EH (cell line): Measurements from ENCODE around the gene COL18A1.
"Not testable (repeated sequence)": the region's sequence is repeated elsewhere in the genome, so short reads cannot be mapped to it uniquely, and the experiment has no call there.

ENCODE experiments used
- DNase-seq: peaks from one replicate; pipeline ENCODE4 v3.0.0-alpha.2; 2015; ENCODE audit warnings: low read depth

COL18A1 gene

DNA sequence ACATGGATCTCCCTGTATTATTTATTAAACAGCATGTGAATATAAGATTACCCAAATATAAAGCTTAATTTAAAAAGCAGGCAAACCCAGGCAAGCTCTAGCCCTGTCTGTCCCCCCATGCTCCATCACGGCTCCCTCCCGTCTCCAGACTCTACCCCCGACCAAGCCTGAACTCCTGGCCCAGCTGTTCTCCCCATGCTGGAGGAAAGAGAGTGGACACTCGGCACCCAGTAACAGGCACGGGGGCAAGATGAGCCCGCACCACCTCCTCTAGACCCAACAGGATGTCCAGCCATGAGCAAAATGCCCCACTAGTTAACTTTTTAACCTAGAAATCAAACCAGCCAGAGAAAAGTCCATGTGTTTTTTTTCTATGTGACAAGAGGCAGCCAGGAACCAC lies 118.0 kb downstream of the COL18A1 start:
- DNase-seq: no peak

DNA sequence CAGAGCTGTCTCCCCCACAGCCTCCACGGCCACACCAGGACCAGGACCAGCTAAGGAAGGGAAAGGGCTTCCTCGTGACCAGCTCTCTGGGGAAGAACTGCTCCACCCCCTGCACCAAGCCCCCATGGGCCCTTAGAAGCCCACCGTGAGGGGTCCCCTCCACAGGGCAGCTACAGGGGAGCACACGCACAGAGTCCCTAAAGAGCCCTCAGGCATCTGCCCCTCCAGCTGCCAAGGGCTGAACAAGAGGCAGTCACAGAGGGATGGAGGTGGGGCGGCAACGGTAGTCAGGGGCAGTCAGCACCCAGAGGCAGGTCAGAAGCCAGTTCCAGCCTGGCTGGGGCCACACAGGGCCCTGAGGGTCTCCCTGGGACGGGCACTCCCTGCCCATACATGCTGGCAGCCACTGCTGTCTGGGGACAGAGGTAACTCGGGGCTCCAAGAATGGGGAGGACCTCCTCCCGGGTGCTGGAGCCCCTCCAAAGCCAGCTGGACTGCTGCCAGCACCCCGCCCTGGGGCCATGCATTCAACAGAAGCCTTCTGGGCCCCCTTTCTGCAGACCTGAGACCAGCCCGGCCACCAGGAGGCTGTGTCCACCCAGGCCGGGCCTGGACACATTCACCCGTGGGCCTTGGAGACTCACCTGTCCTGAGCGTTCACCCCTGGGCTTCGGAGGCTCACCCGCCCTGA lies 118.6 kb downstream of the COL18A1 start:
- DNase-seq: no peak

DNA sequence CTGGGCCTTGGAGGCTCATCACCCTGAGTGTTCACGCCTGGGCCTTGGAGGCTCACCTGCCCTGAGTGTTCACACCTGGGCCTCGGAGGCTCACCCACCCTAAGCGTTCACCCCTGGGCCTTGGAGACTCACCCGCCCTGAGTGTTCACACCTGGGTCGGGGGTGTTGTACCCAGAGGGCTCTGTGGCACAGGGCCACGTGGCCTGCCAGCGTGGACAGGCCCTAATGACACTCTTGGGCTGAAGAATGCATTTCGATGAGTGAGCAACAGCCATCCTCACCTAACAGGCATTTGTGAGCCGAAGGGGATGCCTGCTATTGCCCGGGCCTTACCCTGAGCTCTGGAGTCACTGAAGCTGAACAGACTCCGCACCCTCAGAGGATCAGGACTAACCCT lies 119.8 kb downstream of the COL18A1 start:
- DNase-seq: no peak

DNA sequence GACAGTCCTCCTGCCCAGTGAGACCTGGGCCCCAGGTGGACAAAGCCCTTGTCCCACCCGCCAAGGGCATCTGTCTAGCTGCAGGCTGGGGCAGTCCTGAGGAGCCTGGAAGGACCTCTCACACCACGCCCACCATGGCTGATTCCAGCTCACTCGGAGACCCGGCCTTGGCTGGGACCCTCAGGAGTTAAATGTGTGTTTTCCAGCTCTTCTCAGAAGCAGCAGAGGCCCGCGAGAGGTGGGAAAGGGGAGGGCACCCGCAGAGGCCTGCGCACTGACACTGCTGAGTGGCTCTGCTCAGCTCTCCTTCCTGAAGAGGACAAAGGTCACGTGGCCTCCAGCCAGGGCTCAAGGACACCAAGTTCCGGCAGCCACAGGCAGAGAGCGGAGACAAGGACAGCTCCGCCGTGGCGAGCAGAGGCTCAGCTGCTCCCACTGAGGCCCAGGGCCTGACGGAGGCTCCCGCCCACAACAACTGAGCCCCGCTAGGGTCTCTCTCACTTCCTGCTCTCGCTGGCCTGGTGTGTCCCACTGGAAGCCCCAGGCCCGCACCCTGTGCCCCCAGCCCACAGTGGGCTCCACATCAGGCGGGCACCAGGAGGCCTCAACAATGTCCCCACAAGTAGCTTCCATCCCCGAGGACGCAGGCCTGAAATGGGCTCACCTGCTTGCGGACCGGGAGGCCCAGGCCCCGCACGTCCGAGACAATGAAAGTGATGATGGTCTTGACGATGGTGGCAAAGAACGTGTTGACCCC lies 120.4 kb downstream of the COL18A1 start:
- no peak for DNase-seq

DNA sequence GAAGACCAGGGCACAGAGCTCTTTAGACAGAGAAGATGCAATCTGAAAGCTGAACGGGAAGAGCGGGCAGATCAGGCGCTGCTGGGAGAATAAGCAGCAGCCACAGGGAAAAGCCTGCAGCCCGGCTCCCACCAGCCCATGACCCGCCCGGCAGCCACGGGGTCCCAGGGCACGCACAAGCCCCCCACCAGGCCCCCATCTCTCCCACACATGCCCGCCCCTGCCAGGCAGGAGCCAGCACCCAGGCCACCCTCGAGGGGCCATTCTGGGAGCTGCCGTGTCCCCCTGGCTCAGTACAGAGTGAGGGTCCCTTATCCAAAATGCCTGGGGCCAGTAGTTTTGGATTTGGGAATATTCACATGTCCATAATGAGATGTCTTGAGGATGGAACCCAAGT lies 120.9 kb downstream of the COL18A1 start:
- no peak for DNase-seq

DNA sequence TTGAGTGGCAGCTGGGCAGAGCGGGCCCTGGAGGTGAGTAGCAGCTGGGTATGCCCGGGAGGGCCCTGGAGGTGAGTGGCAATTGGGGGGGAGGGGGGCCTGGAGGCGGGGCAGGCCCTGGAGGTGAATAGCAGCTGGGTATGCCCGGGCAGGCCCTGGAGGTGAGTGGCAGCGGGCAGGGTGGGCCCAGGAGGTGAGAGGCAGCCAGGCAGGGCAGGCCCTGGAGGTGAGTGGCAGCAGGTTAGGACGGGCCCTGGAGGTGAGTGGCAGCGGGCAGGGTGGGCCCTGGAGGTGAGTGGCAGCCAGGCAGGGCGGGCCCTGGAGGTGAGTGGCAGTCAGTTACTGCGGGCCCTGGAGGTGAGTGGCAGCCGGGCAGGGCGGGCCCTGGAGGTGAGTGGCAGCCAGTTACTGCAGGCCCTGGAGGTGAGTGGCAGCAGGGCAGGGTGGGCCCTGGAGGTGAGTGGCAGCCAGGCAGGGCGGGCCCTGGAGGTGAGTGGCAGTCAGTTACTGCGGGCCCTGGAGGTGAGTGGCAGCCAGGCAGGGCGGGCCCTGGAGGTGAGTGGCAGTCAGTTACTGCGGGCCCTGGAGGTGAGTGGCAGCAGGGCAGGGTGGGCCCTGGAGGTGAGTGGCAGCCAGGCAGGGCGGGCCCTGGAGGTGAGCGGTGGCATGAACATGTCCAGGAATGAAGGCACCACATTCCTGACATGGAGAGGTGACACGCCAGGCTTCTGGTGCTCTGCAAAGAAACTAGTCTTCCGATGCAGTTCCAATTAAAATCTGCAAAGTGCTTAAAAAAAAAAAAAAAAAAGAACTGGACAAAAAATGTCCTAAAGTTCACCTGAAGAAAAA lies 122.4 kb downstream of the COL18A1 start:
- DNase-seq: not testable (repeated sequence)

DNA sequence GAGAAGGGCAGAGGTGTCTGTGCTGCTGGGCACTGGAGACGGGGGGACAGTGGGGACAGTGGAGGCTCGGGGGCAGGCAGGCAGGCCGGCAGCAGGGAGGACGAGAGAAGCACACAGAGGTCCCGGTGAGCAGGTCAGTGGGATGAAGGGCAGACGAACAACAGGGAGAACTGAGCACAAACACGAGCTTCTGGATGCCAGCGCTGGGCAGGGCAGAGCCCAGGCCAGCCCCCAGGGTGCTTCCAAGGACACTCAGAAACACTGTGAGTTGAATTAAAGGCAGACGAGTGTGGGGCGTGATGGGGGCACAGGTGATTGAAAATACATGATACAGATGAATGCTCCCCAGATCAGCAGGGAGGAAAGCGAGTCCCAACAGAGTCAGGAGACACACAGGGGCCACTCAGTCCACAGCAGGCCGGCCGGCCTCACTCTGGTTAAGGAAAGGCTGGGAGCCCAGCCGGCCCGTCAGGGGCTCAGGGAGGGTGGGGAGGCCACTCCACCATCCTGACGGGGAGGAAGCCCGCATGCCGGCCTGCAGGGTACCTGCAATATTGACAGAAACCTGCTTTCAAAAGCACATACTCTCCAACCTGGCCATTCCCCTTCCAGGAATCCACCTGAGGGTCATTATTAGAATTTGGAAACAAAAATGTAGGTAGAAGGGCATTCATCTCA lies 123.2 kb downstream of the COL18A1 start:
- DNase-seq: no peak

DNA sequence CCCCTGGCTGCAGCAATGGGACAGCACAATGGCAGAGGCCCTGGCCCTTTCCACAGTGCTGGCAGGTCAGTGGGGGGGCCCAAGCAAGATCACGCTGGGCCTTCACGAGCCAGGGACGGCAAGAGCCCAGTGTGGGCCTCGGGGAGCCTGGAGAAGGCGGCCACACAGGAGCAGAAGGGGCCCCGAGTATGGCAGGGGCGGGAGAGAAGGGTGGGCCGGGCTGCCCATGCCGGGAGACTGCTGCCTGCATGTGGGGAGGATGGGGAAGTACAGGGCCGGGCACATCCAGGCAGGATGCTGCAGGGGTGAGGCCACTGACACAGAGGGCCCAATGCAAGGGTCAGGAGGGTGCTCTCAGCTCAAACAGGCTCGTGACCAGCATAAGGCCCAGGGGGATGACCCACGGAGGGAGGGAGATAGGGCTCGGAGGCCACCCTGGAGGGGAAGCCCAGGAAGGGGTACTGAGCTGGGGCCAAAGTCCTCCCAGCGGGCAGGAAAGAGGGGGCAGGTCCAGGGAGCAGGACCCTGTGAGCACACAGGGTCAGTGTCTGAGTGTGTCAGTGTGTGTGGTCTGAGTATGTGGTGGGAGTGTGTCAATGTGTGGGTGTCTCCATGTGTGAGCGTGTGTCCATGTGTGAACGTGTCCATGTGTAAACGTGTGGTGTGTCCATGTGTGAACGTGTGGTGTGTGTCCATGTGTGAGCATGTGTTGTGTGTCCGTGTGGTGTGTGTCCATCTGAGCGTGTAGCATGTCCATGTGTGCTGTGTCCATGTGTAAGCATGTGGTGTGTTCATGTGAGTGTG lies 124.2 kb downstream of the COL18A1 start:
- no peak for DNase-seq

DNA sequence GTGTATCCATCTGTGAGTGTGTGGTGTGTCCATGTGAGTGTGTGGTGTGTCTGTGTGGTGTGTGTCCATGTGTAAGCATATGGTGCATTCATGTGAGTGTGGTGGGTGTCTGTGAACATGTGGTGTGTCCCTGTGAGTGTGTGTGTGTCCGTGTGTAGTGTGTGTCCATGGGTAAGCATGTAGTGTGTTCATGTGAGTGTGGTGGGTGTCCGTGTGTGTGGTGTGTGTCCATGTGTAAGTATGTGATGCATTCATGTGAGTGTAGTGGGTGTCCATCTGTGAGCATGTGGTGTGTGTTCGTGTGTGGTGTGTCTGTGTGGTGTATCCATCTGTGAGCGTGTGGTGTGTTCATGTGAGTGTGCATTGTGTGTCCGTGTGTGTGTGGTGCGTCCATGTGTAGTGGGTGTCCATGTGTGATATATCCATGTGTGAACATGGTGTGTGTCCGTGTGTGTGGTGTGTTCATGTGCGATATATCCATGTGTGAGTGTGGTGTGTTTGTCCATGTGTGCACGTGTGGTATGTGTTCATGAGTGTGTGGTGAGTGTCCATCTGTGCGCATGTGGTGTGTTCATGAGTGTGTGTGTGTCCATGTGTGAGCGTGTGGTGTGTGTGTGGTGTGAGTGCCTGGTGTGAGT lies 124.9 kb downstream of the COL18A1 start:
- no peak for DNase-seq

DNA sequence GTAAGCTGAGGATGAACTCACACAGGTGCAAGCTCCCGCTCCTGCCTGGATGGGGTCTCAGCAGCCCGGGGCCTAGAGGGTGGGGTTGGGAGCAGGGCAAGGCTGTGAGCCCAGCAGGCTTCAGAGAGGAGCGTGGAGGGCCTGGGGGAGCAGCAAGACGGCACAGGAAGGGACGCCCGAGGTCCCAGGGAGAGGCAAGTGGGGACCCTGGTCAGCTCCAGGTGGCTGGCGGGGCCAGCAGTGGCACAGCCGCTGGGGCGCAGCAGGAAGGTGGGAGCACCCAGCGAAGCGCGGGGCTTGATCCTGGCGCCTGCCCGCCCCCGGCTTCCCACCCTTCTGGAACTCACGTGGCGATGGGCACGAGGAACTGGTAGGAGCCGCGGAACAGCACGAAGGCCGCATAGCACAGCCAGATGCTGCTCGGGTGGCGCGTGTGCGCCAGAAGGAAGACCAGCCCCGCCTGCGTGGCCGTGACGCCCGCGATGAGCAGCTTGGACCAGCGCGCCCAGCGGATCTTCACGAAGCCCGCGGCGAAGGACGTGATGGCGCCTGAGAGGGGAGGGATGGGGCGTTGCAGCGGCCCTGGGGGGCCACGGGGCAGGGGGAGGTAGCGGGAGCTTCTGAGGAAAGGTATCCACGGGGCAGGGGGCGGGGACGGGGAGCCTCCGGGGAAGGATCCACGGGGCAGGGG lies 125.6 kb downstream of the COL18A1 start:
- no peak for DNase-seq

DNA sequence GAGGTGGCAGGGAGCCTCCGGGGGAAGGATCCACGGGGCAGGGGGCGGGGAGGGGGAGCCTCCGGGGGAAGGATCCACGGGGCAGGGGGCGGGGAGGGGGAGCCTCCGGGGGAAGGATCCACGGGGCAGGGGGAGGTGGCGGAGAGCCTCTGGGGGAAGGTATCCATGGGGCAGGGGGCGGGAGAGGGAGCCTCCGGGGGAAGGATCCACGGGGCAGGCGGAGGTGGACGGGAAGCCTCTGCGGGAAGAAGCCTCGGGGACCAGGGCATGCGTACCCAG lies 126.1 kb downstream of the COL18A1 start:
- DNase-seq: not testable (repeated sequence)

DNA sequence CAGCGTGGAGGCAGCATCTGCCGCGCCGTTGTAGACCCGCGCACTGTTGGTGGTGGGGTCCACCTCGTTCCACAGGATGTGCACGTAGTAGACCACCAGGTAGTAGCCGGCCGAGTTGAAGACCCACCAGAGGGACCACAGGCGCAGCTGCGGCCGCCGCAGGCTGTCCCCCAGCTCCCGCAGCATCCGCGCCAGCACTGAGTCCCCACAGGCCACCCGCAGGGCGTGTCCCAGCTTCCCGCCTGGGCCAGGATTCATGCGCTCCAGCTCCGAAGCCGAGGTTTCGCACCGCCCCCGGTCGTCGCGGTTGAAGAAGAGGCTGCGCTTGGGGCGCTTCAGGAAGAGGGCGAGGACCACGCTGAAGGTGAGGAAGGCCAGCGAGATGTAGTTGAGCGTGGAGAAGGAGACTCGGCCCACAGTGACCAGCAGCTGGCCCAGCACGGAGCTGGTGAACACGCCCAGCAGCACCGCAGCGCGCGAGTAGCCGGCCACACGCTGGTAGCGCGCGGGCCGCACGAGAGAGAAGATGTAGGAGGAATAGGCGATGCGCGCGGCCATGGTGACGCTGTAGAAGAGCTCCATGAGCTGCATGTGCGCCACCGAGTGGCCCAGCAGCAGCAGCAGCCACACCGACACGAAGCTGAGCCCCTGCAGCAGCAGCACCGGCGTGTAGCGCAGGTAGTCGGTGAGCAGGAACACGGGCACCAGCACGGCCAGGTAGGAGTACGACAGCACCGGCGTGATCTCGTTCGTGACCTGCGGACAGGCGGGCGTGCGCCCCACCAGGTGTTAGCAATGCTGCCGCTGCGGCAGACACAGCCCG lies 126.6 kb downstream of the COL18A1 start:
- no peak for DNase-seq

DNA sequence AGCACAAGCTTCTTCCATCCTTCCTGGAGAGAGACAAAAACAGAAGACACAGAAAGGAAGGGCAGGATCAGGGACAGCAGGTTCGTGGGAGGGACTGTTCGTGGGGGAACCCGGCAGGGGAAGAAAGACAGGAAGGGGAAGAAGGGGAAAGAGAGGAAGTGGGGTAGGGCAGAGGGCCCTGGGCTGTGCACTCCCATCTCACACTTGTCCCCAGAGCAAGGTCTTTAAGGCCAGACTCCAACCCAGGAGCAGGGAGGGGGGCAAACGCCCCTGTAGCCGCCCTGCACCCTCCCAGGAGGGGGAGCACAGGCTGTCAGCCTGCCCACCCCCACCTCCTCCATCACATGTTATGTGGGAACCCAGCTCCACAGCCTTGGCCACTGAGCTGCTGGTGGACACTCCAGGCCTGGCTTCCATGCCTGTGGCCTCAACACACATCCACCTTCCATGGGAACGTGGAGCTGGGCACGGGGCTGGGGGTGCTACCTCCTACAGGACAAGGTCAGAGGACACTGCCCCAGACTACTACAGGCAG lies 127.9 kb downstream of the COL18A1 start:
- DNase-seq: no peak

DNA sequence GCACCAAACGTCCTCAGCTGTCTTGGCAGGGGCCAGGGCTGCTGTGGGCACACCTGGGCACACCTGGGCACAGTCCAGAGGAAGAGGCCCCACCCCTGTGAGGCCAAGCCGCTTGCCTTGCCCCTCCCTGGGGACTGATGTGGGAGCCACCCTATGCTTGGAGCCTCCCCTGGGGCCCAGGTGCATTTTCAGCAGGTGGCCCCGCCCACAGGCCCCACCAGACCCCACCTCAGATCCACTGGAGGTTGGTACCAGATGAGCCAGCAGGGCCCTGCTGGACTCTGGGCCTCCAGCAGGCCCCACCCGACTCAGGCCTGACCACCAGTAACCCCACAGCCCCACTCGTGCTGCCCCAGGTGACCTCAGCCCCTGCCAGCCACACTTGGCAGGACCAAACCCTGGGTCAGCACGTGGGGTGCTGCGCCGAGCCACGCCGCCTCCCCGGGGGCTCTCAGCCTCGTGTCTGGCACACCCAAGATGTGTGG lies 128.4 kb downstream of the COL18A1 start:
- no peak for DNase-seq

DNA sequence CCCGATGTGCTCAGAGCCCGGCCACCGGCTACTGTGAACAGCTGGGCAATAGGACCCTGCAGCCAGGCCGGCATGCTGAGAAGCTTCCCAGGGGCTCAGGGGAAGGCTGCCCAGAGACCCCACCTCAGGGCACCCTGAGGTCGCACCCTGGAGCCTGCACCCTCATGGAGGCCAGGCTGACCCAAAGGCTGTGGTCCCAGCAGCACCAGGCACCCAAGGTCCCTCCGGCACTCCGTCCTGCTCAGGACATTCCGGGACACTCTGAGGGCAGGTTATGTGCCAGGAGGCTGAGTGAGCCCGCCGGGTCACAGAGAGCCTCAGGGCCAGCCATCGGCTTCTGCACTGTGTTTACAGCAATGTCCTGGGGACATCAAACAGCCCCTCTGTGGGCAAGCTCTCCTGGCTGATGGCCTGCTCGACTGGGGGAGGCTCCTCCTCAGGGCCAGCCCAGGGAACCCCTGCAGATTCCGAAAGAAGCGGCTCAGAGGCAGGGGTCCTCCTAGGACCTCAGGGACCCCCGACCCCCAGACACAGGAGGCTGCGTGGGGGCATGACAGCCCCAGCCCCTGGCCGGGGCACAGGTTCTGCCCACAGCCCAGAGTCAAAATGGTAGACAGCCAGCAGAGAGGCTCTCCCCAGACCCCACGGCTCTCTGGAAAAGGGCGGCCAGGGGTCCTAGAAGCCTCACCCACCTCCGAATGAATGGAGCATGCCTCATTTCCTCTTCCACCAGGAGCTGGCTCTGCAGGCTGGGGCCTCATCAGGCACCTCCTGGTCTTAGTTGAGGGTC lies 129.1 kb downstream of the COL18A1 start:
- no peak for DNase-seq

DNA sequence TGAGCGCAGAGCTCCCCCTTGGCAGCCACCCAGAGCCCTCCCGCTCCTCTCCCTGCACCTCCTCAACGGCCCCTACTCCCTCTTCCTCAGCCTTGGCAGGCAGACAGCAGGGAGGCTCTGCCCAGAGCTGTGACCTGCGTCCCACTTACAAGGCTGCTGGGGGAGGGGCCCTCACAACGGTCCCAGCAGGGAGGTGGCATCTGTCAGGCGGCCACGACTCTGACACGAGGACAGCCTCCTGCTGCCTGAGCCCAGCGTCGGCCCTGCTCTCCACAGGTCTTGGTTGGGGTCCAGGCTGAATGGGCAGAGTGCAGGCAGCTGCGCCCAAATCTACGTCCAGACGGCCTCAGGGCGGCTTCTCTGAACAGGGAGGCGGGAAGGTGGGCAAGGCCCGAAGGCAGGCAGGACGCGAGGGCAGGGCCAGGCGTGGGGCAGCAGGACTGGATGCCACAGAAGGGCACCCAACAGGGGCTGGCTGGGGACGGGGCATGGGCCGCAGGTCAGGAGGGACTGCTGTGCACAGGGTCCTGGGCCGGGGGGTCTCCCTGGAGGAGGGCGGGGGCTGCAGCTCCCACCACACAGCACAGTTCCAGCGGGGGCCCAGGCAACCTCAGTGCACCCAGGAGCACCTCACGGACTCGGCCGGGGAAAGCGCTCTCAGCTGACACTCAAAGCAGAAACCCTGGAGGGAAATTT lies 129.8 kb downstream of the COL18A1 start:
- DNase-seq: no peak

DNA sequence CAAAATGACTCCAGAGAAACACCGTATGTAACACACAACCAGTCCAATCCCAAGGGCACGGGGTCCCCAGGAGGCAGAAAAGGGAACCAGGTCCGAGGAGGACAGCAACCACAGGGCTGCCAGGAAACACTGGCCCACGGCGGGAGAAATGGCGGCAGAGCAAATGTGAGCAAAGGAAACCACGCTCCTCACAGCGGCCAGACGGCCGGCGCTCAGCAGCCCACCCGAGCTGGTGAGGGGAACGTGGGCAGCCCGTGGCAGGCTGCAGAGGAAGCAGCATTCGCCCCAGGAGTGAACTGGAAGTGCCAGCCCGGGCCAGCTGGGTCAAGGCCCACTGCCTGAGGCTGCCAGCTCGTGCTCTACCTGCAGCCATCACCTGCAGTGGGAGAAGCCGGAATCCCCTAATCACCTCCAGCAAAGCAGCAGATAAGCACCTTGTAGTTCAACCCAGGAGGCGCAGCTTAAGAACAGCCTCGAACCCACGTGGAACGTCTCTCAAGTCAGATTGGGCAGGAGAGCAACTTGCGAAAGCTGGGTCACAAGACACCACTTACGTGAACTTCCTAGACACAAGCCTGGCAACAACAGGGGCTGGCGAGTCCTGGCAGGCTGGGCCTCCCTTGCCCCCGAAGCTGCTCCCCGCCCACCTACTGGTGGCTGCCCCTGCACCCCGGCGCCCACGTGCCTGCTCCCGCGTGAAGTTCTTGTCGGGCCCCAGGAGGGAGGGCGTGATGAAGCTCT lies 130.5 kb downstream of the COL18A1 start:
- no peak for DNase-seq
